WTC11 (cell line): Measurements from ENCODE around the gene PIGU. TPM values are rescaled to one million over a fixed set of nuclear protein-coding genes. Genes with fewer than 3 reads are reported as not detected.

Experiments
- ATAC-seq: fragments of 200-7000 bp; cut with Tn5 transposase; 2 replicates; pipeline ENCODE4 v1.10.0; 2021; ENCODE audit warnings: mild to moderate bottlenecking, moderate library complexity
- CTCF ChIA-PET: fragments of 300-600 bp; sonication (Branson Sonifier 250); formaldehyde crosslinking; loops from one replicate; lab custom pipeline; 2021; ENCODE audit warnings: antibody characterized with exemption; lab: Charles Lee
- POLR2A ChIA-PET: fragments of 350-600 bp; sonication (Branson Sonifier 250); formaldehyde crosslinking; loops from one replicate; lab custom pipeline; 2021; ENCODE audit warnings: antibody characterized with exemption; lab: Charles Lee
- DNase-seq: peaks from one replicate; pipeline ENCODE4 v3.0.0; 2021; ENCODE audit warnings: low spot score
- H3K27ac Mint-ChIP-seq: 2 replicates; pipeline ENCODE4 v1.8.0; 2021; ENCODE audit warnings: mixed read lengths
- H3K27me3 Mint-ChIP-seq: 2 replicates; pipeline ENCODE4 v1.8.0; 2021; ENCODE audit warnings: low read depth, mild to moderate bottlenecking, moderate library complexity, mixed read lengths
- H3K36me3 Mint-ChIP-seq: 2 replicates; pipeline ENCODE4 v1.8.0; 2021; ENCODE audit warnings: mixed read lengths
- H3K4me1 Mint-ChIP-seq: 2 replicates; pipeline ENCODE4 v1.8.0; 2022; ENCODE audit warnings: mixed read lengths
- H3K4me3 Mint-ChIP-seq: 2 replicates; pipeline ENCODE4 v1.8.0; 2021; ENCODE audit warnings: mild to moderate bottlenecking, moderate library complexity, mixed read lengths
- H3K9me3 Mint-ChIP-seq: 2 replicates; pipeline ENCODE4 v1.8.0; 2021; ENCODE audit warnings: mixed read lengths
- AR ChIP-seq: fragments of 250-450 bp; sonication (Bioruptor Pico); IDR thresholded peaks from 2 replicates; pipeline ENCODE4 v1.9.0; 2021; ENCODE audit warnings: mild to moderate bottlenecking
- ATF6 ChIP-seq: sonication (generic); formaldehyde crosslinking; IDR thresholded peaks from 2 replicates; pipeline ENCODE4 v1.8.1; 2023; ENCODE audit warnings: mild to moderate bottlenecking, missing genetic modification reagents
- CREB1 ChIP-seq: sonication (generic); formaldehyde crosslinking; IDR thresholded peaks from 2 replicates; pipeline ENCODE4 v1.8.0; 2023; ENCODE audit warnings: mild to moderate bottlenecking, missing genetic modification reagents
- CTCF ChIP-seq: fragments of 200-600 bp; IDR thresholded peaks from 2 replicates; pipeline ENCODE4 v1.8.0; 2022; ENCODE audit warnings: antibody characterized with exemption
- E2F4 ChIP-seq: sonication (generic); formaldehyde crosslinking; IDR thresholded peaks from 2 replicates; pipeline ENCODE4 v1.8.1; 2022; ENCODE audit warnings: low read depth, mild to moderate bottlenecking, moderate library complexity, missing genetic modification reagents, borderline replicate concordance
- FOXJ3 ChIP-seq: sonication (generic); formaldehyde crosslinking; IDR thresholded peaks from 2 replicates; pipeline ENCODE4 v1.9.0; 2021; ENCODE audit warnings: missing genetic modification reagents, mild to moderate bottlenecking, borderline replicate concordance
- GABPB1 ChIP-seq: sonication (generic); formaldehyde crosslinking; IDR thresholded peaks from 2 replicates; pipeline ENCODE4 v1.8.1; 2023; ENCODE audit warnings: mild to moderate bottlenecking, missing genetic modification reagents
- GTF2I ChIP-seq: fragments of 250-450 bp; sonication (Bioruptor Pico); conservative IDR thresholded peaks from 2 replicates; pipeline ENCODE4 v1.4.0; 2021; ENCODE audit warnings: mild to moderate bottlenecking
- MXD4 ChIP-seq: fragments of 250-450 bp; sonication (Bioruptor Pico); IDR thresholded peaks from 2 replicates; pipeline ENCODE4 v1.8.0; 2021; ENCODE audit warnings: mild to moderate bottlenecking, moderate library complexity, borderline replicate concordance
- SMAD4 ChIP-seq: sonication (generic); formaldehyde crosslinking; IDR thresholded peaks from 2 replicates; pipeline ENCODE4 v1.8.0; 2022; ENCODE audit warnings: mild to moderate bottlenecking, missing genetic modification reagents
- TEAD4 ChIP-seq: sonication (generic); formaldehyde crosslinking; IDR thresholded peaks from 2 replicates; pipeline ENCODE4 v1.8.0; 2022; ENCODE audit warnings: mild to moderate bottlenecking, missing genetic modification reagents
- USF1 ChIP-seq: sonication (generic); formaldehyde crosslinking; IDR thresholded peaks from 2 replicates; pipeline ENCODE4 v1.8.0; 2022; ENCODE audit warnings: mild to moderate bottlenecking, missing genetic modification reagents
- ZNF219 ChIP-seq: sonication (generic); formaldehyde crosslinking; IDR thresholded peaks from 2 replicates; pipeline ENCODE4 v1.8.0; 2023; ENCODE audit warnings: missing genetic modification reagents, mild to moderate bottlenecking, borderline replicate concordance
- ZNF416 ChIP-seq: fragments of 250-450 bp; sonication (Bioruptor Pico); IDR thresholded peaks from 2 replicates; pipeline ENCODE4 v1.9.0; 2021; ENCODE audit warnings: mild to moderate bottlenecking, inconsistent platforms
- ZNF423 ChIP-seq: fragments of 250-450 bp; sonication (Bioruptor Pico); IDR thresholded peaks from 2 replicates; pipeline ENCODE4 v2.1.2; 2022; ENCODE audit warnings: mild to moderate bottlenecking, moderate library complexity
- ZNF512 ChIP-seq: sonication (generic); formaldehyde crosslinking; IDR thresholded peaks from 2 replicates; pipeline ENCODE4 v1.8.1; 2022; ENCODE audit warnings: missing genetic modification reagents, borderline replicate concordance
- total RNA-seq: library from RNA; stranded (reverse); gene quantifications from 3 replicates; pipeline ENCODE4 v1.2.3, GENCODE V29; 2021

The PIGU gene
- total RNA-seq, 1 experiment from 2014 or later: 24.8 TPM

GRCh38 chr20:34549929-34550305 is 127.0 kb downstream of the PIGU start:
- ChIA-PET POLR2A (interaction anchor here (0.8 kb wide), 1 partner anchor 8 kb away, joined by 4 read pairs; the partner anchor contains the start of gene MAP1LC3A), CTCF (interaction anchor here (0.7 to 2.6 kb wide), 10 partner anchors 8 to 359 kb away, joined by 3 to 10 read pairs (median 4); partner anchors contain the start of gene MAP1LC3A)
- ATAC-seq (no peak; the same call in 1 of the 2 replicates), DNase-seq (no peak)
- Mint-ChIP-seq H3K36me3 (no peaks in the 10 kb centered on the region), H3K4me3 (no peak overlapping the region), H3K27me3 (no peaks in the 10 kb centered on the region), H3K9me3 (no peaks in the 10 kb centered on the region), H3K4me1 (peaks cover 8% of the 10 kb centered on the region), H3K27ac (no peak overlapping the region)
- TF ChIP-seq MXD4 (CRISPR knock-in tag) (no peak), ZNF219 (no peak), E2F4 (CRISPR knock-in tag) (no peak), GTF2I (CRISPR knock-in tag) (no peak), GABPB1 (CRISPR knock-in tag) (no peak), CREB1 (CRISPR knock-in tag) (no peak), ZNF423 (CRISPR knock-in tag) (no peak), ZNF416 (no peak), ATF6 (CRISPR knock-in tag) (no peak), TEAD4 (no peak), SMAD4 (no peak), AR (CRISPR knock-in tag) (no peak), ZNF512 (no peak), CTCF (no peak), FOXJ3 (CRISPR knock-in tag) (no peak), USF1 (CRISPR knock-in tag) (no peak)
